Esophagus mucosa (tissue), 1 donor: ENCODE data around the gene CRACDL. TPM values are rescaled to one million over a fixed set of nuclear protein-coding genes. Genes with fewer than 3 reads are reported as not detected.
A peak's percentile ranks its signal among the peaks of the same experiment; 100 is the strongest.

Experiments used
- ATAC-seq: fragments of 200-7000 bp; cut with Tn5 transposase; one replicate; pipeline ENCODE4 v1.9.1; 2020
- total RNA-seq: library from RNA; stranded (reverse); gene quantifications from one replicate; pipeline ENCODE4 v1.2.4, GENCODE V29; 2023
- donor health status: DM: yes; HTN: yes; CAD: no.

Gene CRACDL
- total RNA-seq, 1 donor from 2014 or later = 6.6 TPM

DNA sequence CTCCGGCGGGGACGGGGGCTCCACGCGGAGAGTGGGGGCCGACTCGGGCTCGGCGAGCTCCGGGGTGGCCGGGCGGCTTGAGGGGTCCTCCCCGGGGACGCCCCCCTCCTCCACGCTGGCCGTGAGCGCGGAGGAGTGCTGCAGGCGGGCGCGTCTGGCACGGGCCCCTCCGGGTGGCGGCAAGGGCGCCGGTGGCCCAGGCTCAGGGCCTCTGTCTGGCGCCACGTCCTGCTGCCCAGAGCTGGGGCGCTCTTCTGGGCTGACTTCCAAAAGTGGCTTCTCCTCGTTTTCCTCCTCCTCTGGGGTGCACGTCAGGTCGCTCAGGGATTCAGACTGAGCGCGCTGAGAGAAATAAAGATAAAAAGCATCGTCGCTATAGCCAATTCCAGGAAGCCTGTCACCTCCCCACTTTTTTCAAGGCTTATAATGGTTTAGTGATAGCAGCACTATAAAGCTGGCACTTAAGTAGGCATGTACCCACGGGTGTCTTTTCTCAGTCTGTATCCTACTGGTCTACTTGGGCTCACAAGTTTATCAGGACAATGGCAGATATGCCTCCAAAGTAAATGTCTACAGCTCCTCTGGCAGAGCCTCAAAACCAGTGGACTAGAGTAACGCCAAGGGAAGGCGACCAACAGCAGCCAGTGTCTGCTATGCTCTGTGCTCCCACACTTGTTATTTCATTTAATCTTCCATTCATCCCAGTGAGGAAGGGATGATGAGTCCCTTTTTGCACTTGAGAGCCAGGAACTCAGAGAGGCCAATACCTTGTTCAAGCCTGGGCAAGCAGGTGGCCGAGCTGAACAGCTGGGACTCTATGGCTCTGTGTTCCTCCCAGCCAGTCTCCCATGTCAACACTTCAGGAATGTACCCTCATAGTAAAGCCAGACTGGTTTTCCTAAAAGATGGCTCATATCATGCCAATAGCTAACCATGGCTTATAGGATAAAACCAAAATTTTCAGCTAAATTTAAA lies 112.5 kb downstream of the CRACDL start:
- peak; percentile 51 for ATAC-seq

DNA sequence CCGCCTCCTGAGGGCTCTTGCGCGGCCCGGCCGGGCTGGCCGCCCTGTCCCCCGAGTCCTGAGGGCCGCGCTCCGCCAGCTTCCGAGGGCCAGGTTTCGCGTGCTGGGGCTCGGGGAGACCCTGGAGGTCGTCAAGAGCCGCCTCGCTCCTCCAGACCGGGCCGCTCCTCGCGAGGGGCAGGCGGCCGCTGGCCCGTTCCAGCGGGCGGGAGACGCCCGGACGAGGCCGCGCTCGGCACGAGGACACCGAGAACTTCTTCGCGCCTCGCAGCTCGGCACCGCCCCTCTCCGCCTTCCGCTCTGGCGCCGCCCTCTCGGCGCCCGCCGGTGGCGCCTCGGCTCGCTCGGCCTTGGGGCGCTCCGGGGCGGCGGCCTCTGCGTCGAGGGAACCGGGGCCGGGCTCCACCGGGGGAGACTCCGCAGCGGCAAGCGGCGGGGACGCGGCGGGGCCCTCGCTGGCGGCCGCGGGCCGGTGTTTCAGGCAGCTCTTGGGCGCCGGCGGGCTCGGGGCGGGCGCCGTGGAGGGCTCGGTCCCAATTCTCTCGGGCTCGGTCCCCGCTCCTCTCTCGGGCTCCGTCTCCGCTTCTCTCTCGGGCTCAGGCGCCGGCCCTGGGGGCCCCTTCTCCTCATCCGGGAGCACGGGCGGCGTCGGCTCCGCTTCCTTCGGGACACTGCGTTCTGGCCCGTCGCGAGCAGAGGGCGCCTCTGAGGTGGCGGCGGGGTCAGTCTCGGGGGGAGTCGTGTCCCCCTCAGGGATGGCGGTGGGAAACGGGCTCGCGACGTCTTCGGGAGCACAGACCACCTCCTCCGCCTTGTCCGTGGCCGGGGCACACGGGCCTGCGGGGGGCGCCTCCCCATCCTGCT lies 113.5 kb downstream of the CRACDL start:
- ATAC-seq = peak; percentile 63

DNA sequence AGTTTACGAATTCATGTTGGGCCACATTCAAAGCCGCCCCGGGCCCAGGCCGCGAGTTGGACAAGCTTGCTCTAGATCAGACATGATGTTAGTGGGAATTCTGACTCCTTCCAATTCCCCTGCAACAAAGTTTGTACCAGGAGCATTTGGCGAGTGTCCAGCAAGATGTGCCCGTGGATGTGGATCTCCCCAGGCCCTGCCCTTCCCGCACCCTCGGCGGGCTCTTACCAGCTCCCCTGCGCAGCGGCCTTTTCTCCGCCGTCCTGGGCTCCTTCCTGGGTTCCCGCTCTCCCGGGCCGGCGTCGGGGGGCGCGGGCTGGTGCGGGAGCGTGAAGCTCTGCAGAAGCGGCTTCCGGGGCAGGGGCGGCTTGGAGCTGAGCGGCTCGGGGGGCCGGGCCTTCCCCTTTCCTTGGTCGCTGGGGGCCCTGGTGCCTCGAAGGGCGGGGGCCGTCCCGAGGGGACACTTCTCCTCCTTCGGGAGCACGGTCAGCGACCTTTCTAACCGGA lies 114.3 kb downstream of the CRACDL start:
- peak; percentile 4 for ATAC-seq

DNA sequence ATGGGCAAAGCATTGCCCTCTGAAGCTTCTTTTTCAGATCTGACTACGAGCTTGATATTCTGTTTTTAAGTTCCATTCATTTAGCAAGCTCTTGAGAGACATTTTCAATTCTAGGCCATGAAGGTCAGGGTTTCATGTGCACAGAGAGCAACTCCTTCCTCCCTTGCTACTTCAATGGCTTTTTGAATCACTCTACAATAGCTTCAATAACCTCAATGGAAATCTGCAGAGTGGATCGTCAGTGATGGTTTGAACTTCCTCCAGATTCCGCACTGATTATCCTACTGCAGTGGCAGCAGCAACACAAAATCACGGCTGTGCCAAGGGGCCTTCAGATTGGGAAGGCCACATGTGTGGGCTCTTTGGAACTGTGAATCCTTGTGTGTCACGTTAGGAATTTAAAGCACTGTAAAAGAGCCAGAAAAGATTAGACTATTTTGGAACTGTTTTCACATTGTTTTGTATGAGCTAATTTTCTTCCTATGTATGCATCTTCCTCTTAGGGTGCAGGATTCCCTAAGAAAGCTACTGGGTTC lies 116.7 kb downstream of the CRACDL start:
- no peak for ATAC-seq

DNA sequence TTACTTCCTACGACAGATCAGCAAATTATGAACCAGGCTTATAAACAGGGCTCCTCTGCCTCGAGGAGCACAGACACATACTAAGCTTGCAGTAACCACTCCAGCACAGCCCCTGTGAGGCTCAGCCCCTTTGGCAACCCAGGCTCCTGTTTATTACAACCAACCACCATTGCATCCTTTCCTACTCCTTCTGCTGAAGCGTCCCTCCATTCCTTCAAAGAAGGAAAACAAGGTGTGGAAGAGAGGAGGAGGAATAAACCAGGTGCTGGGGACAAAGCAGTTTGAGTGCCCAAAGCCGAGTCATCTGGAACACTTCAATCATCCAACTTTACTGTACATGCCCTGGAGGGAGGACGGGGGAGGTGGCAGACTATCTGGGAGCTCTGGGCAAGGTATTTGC lies 117.9 kb downstream of the CRACDL start:
- no peak for ATAC-seq

DNA sequence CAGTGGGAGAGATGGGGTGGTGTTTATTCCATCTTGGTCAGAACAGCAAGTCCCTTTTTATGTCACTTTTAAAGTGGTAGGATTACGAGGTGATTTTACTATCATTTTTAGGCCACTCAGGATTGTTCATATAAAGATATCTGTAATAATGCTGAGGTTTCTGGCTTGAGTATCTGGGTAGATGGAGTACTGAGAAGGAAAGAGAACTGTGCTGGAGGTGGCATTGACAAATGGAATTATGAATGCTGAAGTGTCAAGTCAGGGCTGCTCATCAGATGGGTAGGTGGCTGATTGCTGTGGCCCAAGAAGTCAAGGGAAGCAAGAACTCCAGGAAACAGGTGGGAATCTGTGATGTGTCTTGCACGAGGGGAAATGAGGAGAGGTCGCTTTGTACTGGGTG lies 119.7 kb downstream of the CRACDL start:
- no peak for ATAC-seq

DNA sequence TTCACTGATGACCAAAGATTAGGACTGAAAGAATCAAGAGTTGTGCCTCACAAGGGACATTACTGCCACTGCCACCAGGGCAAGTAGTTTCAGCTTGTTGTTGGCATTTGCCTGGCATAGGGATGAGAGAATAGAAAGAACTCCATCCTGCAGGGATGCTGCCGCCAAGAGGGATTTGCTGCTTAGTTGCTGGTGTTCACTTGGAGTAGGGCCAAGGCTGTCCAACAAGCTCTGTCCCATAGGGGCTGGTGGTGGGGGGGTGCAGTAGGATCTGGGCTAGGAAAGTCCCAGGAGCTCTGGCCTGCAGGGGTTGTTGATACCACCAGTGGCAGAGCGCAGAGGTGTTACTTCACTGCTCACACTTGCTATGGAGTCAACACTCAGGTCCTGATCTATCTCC lies 120.2 kb downstream of the CRACDL start:
- ATAC-seq = no peak

DNA sequence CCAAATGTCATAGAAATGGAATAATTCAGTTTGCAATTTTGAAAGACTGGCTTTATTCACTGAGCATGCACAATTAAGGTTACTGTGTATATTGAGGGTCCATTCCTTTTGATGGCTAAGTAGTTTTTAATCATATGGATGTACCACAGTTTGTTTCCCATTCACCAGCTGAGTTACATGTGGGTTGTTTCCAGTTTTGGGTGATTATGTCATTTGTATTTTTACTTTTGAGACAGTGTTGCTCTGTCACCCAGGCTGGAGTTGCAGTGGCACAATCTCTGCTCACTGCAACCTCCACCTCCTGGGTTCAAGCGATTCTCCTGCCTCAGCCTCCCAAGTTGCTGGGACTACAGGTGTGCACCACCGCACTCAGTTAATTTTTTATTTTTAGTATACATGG lies 124.3 kb downstream of the CRACDL start:
- no peak for ATAC-seq

DNA sequence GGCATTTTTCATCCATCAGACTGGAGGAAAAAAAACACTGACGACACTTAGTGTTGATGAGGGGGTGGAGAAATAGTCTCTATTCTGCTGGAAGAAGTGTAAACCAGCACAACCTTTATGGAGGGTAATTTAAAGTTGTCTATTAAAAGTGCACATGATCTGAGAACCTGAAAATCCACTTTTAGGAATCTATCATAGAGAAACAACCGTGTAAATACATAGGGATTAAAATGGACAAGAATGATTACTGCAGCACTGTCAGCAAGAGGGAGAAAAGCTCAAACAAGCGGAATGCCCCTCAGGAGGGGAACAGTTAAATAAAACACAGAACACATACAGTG lies 125.5 kb downstream of the CRACDL start:
- ATAC-seq = no peak

DNA sequence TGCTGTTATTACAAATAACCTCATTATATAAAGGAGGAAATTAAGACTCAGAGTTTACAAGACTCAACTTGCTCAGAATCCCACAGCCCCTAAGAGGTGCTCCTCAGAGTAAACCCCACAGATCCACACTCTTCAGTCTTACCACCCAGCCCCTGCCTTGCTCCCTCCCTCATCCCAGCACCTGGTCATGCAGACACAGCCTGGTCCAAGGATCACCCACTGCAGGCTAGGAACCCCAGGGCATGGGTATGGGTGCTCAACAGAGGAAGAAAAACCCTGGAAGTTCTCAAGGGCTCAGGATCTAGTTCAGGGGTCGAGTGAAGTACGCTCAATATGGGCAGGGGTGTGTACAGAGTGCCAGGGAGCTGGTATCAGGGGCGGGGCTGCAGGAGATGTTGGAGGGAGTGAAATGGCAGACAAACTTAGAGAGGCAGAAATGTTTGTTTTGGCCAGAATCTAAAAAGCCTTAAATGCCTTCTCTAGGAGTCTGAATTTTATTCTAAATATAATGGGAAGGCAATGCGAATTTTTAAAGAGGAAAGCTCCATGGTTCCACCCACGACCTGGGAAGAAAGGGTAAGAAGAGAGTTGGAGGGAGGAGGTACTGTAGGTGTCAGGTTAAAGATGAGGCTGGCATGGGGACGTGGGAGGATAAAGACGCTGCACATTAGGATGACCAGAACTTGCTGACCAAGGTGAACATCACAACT lies 126.0 kb downstream of the CRACDL start:
- ATAC-seq = no peak

DNA sequence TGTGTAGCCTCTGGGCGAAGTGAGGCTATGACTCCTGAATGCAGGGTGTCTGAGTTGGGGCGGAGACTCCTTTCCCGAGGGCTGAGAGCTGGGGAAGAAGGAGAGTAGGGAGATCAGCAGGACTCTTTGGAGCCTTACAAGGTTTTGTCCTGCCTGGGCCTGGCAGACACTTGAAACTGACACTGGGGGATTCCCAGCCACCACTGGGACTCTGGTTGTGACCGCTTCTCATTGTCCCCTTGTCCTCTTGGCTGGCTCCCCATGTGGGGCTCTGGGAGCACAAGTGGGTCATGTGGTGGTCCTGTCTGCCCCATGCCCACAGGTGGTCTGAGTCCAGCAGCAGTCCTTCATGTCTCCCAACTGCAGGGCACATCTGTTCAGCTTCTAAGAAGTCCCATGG lies 126.9 kb downstream of the CRACDL start:
- ATAC-seq = no peak

DNA sequence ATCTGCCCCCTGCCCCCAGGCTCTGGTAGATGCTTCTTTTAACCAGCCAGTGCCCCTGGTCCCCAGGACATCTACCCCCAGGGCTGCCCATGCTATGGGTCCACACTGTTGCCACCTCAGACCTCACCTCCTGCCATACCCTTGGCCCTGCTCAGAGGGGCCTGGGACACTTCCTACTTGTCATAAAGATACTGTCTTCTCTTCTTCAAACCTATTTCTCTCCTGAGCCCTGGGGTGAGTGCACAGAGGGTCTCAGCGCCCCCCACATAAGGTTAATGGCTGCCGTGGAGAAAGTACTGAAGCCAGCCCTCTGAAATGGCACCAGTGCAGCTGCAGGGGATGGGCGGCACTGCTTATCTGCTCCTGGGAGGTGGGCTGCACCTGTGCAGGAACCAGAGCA lies 127.5 kb downstream of the CRACDL start:
- ATAC-seq = no peak

DNA sequence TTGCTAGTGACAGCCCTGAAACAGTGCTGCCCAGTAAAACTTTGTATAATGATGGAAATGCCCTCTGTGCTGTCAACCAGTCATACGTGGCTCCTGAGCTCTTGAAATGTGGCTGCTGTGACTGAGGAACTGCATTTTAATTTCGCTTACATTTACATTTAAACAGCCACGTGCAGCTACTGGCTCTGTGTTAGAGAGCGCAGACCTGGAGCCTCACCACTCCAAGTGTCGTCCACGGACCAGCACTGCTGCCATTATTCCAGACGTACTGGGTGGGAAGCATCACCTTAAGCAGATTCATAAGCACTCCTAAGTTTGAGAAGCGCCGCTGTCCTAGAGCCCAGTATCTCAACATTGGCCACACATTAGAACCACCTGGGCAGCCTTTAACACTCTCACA lies 128.1 kb downstream of the CRACDL start:
- ATAC-seq = no peak

DNA sequence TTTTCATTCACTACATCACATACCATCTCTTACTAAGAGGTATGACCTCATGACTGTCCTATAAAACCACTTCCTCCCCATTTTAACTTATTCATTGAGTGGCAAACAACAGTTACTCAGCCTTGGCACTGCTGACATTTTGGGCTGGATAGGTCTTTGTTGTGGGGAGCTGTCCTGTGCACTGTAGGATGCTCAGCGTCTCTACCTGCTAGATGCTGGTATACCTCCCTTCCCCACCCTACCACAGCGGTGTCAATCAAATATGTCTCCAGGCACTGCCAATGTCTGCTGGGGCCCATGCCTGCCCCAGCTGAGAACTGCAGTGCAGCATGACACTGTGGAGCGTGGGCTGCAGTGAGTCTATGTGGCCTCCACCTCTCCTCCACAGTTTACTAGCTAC lies 128.8 kb downstream of the CRACDL start:
- ATAC-seq = no peak

DNA sequence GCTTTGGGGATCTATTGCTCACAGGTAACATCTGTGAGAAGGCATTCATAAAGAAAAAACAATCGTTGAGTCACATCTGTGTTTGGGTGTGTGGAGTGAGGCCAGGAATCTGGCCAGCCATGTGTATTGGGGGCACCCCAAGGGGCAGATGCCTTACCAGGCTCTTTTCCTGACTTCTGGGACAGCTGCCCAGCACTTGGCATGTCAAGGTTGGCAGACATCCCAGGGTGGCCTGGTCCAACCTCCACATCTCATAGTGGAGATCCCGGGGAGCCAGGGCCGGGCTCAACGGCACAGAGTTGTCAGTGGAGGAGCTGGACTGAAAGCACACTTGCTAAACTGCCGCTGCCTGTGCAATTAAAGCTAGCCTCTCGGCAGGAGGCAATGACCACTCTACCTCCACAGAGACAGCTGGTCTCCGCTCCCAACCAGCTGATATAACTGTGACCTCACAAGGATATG lies 129.8 kb downstream of the CRACDL start:
- no peak for ATAC-seq

DNA sequence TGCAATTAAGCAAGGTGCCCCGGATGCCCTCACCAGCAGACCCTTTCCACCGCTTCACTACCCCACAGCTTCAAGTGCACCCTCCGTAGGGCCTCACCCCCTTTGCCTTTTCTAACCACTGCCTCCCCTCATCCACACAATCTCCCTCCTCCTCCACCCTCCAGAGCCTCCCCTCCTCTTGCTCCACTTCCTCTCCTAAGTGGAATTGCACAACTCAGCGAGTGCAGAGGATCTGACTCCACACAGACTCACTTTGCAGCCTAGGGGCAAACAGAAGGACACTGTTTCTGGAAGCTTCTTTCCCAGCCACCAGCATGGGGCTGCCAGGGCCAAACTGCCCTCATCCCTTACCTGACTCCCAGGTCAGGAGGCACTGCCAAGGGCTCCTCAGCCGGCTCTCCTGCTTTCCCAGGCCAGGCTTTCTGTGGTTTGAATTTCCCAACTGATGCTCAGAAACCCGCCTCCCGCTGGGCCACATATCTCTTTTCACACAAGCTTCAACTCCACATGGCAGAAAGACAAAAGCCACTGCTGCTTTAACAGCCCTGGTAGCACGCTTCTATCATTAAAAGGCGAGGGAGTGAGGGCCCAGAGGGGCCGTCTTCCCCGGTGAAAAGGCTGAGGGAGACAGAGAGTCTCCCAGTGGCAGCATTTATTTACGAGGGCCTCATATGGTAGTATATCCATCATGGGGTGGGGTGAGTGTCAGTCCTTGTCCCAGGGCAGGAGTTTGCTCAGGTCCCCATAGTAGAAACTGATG lies 130.4 kb downstream of the CRACDL start:
- ATAC-seq = no peak

DNA sequence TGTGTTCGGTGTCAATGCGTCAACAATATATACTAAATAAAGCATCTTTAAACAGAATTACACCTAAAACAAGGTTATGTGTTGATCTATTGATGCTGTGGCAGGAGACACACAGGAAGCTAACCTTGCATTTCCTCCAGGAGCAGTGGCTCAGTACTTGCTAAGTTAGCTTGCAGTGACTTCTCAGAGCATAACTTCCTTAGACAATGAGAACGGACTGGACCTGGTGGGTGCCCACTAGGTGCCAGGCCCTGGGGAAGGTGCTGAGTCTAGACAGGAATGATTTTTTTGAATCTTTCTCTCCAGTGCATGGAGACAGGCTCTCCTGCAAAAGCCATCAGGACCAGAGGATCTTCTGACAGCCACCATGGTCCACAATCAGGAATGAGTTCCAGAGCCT lies 131.3 kb downstream of the CRACDL start:
- ATAC-seq = no peak

DNA sequence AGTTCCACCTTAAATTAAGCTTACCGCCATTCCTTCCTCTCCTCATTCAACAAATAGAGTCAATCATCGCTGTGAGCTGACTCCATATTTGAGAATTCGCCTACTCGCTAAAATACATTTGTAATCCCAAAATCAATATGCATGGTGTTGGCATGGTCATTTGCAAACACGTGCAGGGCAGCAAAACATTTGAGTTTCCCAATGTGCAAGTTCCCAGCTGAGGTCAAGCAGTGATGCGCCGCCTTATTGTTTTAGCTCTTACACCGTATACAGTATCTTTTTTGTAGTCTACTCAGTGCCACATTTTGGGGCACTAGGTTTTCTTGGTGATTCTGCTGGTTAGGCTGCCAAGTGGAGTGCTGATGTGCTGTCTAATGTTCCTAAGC lies 131.8 kb downstream of the CRACDL start:
- no peak for ATAC-seq

DNA sequence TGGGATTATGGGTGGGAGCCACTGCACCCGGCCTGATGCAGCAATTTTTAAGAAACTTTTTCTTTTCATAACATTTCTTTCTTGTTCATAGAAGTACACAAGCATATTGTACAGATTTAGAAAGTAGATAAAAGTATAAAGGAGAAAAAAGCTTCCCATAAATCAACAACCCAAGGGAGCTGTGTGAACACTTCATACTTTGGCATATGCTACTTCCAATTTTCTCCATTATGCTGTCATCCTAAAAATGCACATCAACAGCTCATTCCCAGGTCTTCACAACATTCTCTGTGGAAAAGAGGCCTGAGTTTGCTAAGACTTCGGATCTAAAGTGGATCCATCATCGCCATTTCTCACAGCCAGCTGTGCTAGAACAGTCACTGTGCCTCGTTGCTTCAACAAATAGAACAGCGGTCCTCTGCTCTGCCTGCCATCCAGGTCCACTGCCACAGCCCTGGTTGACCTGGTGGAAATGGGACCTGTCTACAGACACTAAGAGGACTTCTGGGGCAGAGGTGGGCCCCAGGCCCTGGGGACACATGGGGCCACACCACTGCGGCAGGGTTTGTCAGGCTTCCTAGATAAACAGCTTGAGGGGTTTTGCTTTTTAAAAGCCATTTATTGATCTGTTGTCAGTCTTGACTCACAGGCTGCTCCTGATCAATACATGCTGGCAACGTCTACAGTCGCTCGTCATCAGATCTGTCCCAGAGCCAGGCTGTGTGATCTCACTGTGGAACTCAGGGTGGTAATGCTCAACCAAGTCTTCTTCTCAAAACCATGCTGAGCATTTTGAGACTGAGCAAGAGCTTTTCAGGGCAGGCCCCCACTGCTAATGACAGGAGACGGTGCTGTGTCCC lies 132.4 kb downstream of the CRACDL start:
- ATAC-seq = no peak

DNA sequence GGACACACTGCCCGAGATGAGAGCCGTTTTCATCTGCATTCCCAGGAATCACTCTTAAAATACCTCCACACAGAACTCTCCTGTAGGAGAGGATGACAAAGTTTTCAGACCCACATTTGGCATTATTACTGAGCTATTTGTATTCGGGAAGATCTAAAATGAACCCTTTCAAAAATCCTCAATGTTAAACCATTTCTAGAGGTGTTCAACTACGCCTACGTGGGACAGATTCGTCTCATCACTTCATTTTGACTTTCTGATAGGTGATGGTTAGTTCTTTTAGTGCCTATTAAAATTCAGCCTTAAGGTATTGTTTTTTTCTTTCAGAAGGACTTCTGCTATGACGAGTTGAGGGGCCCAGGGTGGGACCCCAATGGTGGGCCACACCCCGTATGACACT lies 133.7 kb downstream of the CRACDL start:
- no peak for ATAC-seq

DNA sequence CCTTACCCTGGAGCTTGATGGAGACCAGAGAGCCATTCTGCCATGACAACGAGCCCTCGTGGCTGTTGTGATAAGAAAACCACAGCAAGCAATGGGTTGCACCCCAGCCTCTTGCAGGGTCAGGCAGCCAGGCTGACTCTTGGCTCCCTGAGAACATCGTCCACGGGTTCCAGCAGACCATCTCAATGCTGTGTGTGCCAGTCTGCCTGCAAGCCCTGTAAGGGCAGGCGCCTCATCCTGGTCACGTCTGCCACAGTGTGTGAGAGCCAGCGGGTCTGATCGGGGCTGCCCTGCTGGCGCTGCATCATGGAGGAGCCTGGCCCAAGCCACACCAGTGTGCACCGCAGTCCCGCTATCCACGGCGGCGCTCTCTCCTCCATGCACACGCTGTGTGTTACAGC lies 134.1 kb downstream of the CRACDL start:
- ATAC-seq = no peak
